ENCODE results near the gene GSAP.

- TF ChIP-seq TAF1 (IDR thresholded peaks at IDR 0.05; ENCODE audit: borderline replicate concordance, low read depth, low read length) (no peak), POLR2AphosphoS5 (IDR thresholded peaks at IDR 0.05; ENCODE audit: low read depth, low read length) (no peak)
These were observed 87.5 kb downstream of the GSAP start for GRCh38 chr7:77328669-77329068.
